ENCODE measurements around the gene MAVS.
"Not testable (repeated sequence)": the region's sequence is repeated elsewhere in the genome, so short reads cannot be mapped to it uniquely, and the experiment has no call there.

MAVS gene

GRCh38 chr20:3815703-3816315, 30.8 kb upstream of the MAVS start:
- DNase-seq: no peak

- DNase-seq: no peak
Measured at GRCh38 chr20:3818155-3819151, 28.2 kb upstream of the MAVS start.

- no peak for DNase-seq
Measured at GRCh38 chr20:3819411-3820047, 27.1 kb upstream of the MAVS start.

- DNase-seq: peak; percentile 85 to 86
Measured at GRCh38 chr20:3820048-3820900, 26.4 kb upstream of the MAVS start, which contains the start of gene AP5S1. Gene AP5S1, plus strand, starts transcription at chr20:3820547. Its CDS starts 1,571 bp downstream, at chr20:3822118.

- no peak for DNase-seq
Measured at GRCh38 chr20:3820901-3821727, 25.5 kb upstream of the MAVS start.

- DNase-seq: no peak
Measured at GRCh38 chr20:3821996-3822395, 24.6 kb upstream of the MAVS start.

GRCh38 chr20:3823881-3824280, 22.8 kb upstream of the MAVS start:
- no peak for DNase-seq

- no peak for DNase-seq
Measured at GRCh38 chr20:3825526-3825925, 21.1 kb upstream of the MAVS start.

- no peak for DNase-seq
Measured at GRCh38 chr20:3826420-3826819, 20.2 kb upstream of the MAVS start.

- DNase-seq: no peak
Measured at GRCh38 chr20:3828798-3829197, 17.8 kb upstream of the MAVS start.

- not testable (repeated sequence) for DNase-seq
Measured at GRCh38 chr20:3829891-3830290, 16.7 kb upstream of the MAVS start.

GRCh38 chr20:3836132-3836531, 10.5 kb upstream of the MAVS start:
- DNase-seq: no peak

- no peak for DNase-seq
Measured at GRCh38 chr20:3839328-3839727, 7.3 kb upstream of the MAVS start.

GRCh38 chr20:3840201-3840600, 6.4 kb upstream of the MAVS start:
- DNase-seq: not testable (repeated sequence)

- no peak for DNase-seq
Measured at GRCh38 chr20:3842348-3842930, 4.2 kb upstream of the MAVS start.

GRCh38 chr20:3843490-3843889, 3.1 kb upstream of the MAVS start:
- DNase-seq: no peak

- DNase-seq: not testable (repeated sequence)
Measured at GRCh38 chr20:3843990-3844619, 2.5 kb upstream of the MAVS start.

- DNase-seq: no peak
Measured at GRCh38 chr20:3846378-3846739, 275 bp upstream of the MAVS start.

- DNase-seq: no peak
Measured at GRCh38 chr20:3847429-3847940, 851 bp downstream of the MAVS start.

GRCh38 chr20:3848565-3848964, 1.9 kb downstream of the MAVS start:
- DNase-seq: no peak

- no peak for DNase-seq
Measured at GRCh38 chr20:3854462-3854871, 7.8 kb downstream of the MAVS start.

All from stimulated activated CD4-positive, alpha-beta T cell treated with anti-CD3 and anti-CD28 coated beads, Interleukin-4, amount 100 ng/mL, for 4 hours (primary cell).